Astrocyte (in vitro differentiated cells and primary cell): ENCODE results near the gene FNDC11. TPM values are rescaled to one million over a fixed set of nuclear protein-coding genes. Genes with fewer than 3 reads are reported as not detected.

ENCODE experiments used
- DNase-seq: peaks from one replicate; pipeline ENCODE4 v3.0.0-alpha.2; 2010; ENCODE audit warnings: low read depth
- FAIRE-seq: peaks from 2 replicates; lab custom pipeline; 2011; peaks lifted over from hg19 to GRCh38; lab: Jason Lieb, UNC
- H2AFZ ChIP-seq: 2 replicates; pipeline ENCODE4 v1.6.0; 2012; ENCODE audit warnings: low read depth, low read length, inconsistent platforms
- H3K27ac ChIP-seq: 2 replicates; pipeline ENCODE4 v1.5.1; 2011; ENCODE audit warnings: low read depth, low read length, inconsistent platforms
- H3K27me3 ChIP-seq: 2 replicates; pipeline ENCODE4 v1.6.0; 2011; ENCODE audit warnings: low read length, inconsistent platforms; ENCODE audit not compliant: insufficient read depth
- H3K36me3 ChIP-seq: 2 replicates; pipeline ENCODE4 v1.5.1; 2011; ENCODE audit warnings: low read length, inconsistent platforms; ENCODE audit not compliant: insufficient read depth
- H3K4me1 ChIP-seq: 2 replicates; pipeline ENCODE4 v1.5.1; 2011; ENCODE audit warnings: low read length, inconsistent platforms; ENCODE audit not compliant: insufficient read depth
- H3K4me2 ChIP-seq: 2 replicates; pipeline ENCODE4 v1.6.0; 2012; ENCODE audit warnings: low read length, inconsistent platforms
- H3K4me3 ChIP-seq: 2 replicates; pipeline ENCODE4 v1.5.1; 2011; ENCODE audit warnings: low read depth, mild to moderate bottlenecking, low read length, inconsistent platforms; ENCODE audit not compliant: insufficient read depth
- H3K79me2 ChIP-seq: 2 replicates; pipeline ENCODE4 v1.6.0; 2012; ENCODE audit warnings: mild to moderate bottlenecking, low read length, inconsistent platforms; ENCODE audit not compliant: insufficient read depth
- H3K9ac ChIP-seq: 2 replicates; pipeline ENCODE4 v1.6.0; 2012; ENCODE audit warnings: mild to moderate bottlenecking, low read length, inconsistent platforms
- H3K9me3 ChIP-seq: 2 replicates; pipeline ENCODE4 v1.5.1; 2012; ENCODE audit warnings: low read depth, mild to moderate bottlenecking, low read length, inconsistent platforms; ENCODE audit not compliant: insufficient read depth
- H4K20me1 ChIP-seq: 2 replicates; pipeline ENCODE4 v1.6.0; 2012; ENCODE audit warnings: low read length, inconsistent platforms; ENCODE audit not compliant: insufficient read depth
- H3K27ac Mint-ChIP-seq: one replicate; pipeline ENCODE4 v1.8.0; 2021; ENCODE audit warnings: mild to moderate bottlenecking, mixed read lengths; ENCODE audit not compliant: unreplicated experiment
- H3K27me3 Mint-ChIP-seq: one replicate; pipeline ENCODE4 v1.8.0; 2021; ENCODE audit warnings: low read depth, mixed read lengths; ENCODE audit not compliant: unreplicated experiment
- H3K36me3 Mint-ChIP-seq: one replicate; pipeline ENCODE4 v1.8.0; 2021; ENCODE audit warnings: low read depth, mixed read lengths; ENCODE audit not compliant: unreplicated experiment
- H3K4me1 Mint-ChIP-seq: one replicate; pipeline ENCODE4 v1.8.0; 2021; ENCODE audit warnings: low read depth, mixed read lengths; ENCODE audit not compliant: unreplicated experiment
- H3K4me3 Mint-ChIP-seq: one replicate; pipeline ENCODE4 v1.8.0; 2021; ENCODE audit warnings: mild to moderate bottlenecking, moderate library complexity, mixed read lengths; ENCODE audit not compliant: unreplicated experiment
- H3K9me3 Mint-ChIP-seq: one replicate; pipeline ENCODE4 v1.8.0; 2021; ENCODE audit warnings: mild to moderate bottlenecking, mixed read lengths; ENCODE audit not compliant: unreplicated experiment
- CTCF ChIP-seq: IDR thresholded peaks from 2 replicates; pipeline ENCODE4 v1.5.1; 2011; ENCODE audit warnings: low read depth, mild to moderate bottlenecking, inconsistent platforms, low read length, moderate library complexity; ENCODE audit not compliant: insufficient read depth
- EZH2 ChIP-seq: IDR thresholded peaks from 2 replicates; pipeline ENCODE4 v1.6.1; 2012; ENCODE audit warnings: mild to moderate bottlenecking, low read length, inconsistent platforms; ENCODE audit not compliant: insufficient read depth
- total RNA-seq: library from RNA; stranded (reverse); gene quantifications from 2 replicates; pipeline ENCODE4 v1.2.1, GENCODE V29; 2021

Gene FNDC11
- total RNA-seq, 1 donor from 2014 or later: 0.20 TPM

GRCh38 chr20:63574829-63575743, 21.1 kb downstream of the FNDC11 start:
- peaks cover 7% of the 10 kb centered on the region for H3K27me3 ChIP-seq
- H3K4me2 ChIP-seq: peak overlapping the region; percentile 7
- no peak overlapping the region for H2AFZ ChIP-seq
- Mint-ChIP-seq H3K4me3 (peak overlapping the region; percentile 66), H3K36me3 (no peaks in the 10 kb centered on the region), H3K27ac (no peak overlapping the region), H3K4me1 (no peaks in the 10 kb centered on the region), H3K27me3 (peaks cover 19% of the 10 kb centered on the region), H3K9me3 (no peaks in the 10 kb centered on the region)
- peaks cover 14% of the 10 kb centered on the region for H4K20me1 ChIP-seq
- H3K79me2 ChIP-seq: peaks cover 7% of the 10 kb centered on the region
- no peak overlapping the region for H3K27ac ChIP-seq
- H3K4me3 ChIP-seq: no peak overlapping the region
- H3K4me1 ChIP-seq: peaks cover 21% of the 10 kb centered on the region
- no peaks in the 10 kb centered on the region for H3K9me3 ChIP-seq
- FAIRE-seq (no peak), DNase-seq (no peak)
- TF ChIP-seq EZH2 (no peak), CTCF (no peak)
- no peak overlapping the region for H3K9ac ChIP-seq
- H3K36me3 ChIP-seq: no peaks in the 10 kb centered on the region

- H3K4me1 Mint-ChIP-seq: no peaks in the 10 kb centered on the region
- H3K4me3 Mint-ChIP-seq: no peak overlapping the region
Observed at GRCh38 chr20:63576311-63576710, 22.4 kb downstream of the FNDC11 start.

More at GRCh38 chr20:63576311-63576710, 22.4 kb downstream of the FNDC11 start:
- no peak overlapping the region for H3K27ac ChIP-seq
- H3K9me3 ChIP-seq: no peaks in the 10 kb centered on the region
- no peak overlapping the region for H2AFZ ChIP-seq
- no peak overlapping the region for H3K4me3 ChIP-seq
- TF ChIP-seq EZH2 (no peak), CTCF (no peak)
- Mint-ChIP-seq H3K27ac (no peak overlapping the region), H3K36me3 (no peaks in the 10 kb centered on the region), H3K27me3 (peaks cover 22% of the 10 kb centered on the region), H3K9me3 (no peaks in the 10 kb centered on the region)
- no peak overlapping the region for H3K9ac ChIP-seq
- no peak overlapping the region for H3K4me2 ChIP-seq
- peaks cover 7% of the 10 kb centered on the region for H3K79me2 ChIP-seq
- DNase-seq (no peak), FAIRE-seq (no peak)
- no peaks in the 10 kb centered on the region for H3K36me3 ChIP-seq
- H3K27me3 ChIP-seq: peaks cover 7% of the 10 kb centered on the region
- peaks cover 21% of the 10 kb centered on the region for H3K4me1 ChIP-seq
- H4K20me1 ChIP-seq: peaks cover 9% of the 10 kb centered on the region
